Cardiac fibroblast (primary cell): ENCODE measurements around the gene CHRD.

Experiments used
- DNase-seq, 2 donors: peaks; one replicate each; pipeline versions ENCODE4 v3.0.0 to v3.0.0-alpha.2; 2010; ENCODE audit warnings: low read depth in 2 of 2
- H3K4me3 ChIP-seq, 2 donors: replicated peaks in 1 of 2; 1 replicate in 1 of 2; 2 replicates in 1 of 2; pipeline ENCODE4 v1.5.1; 2011; ENCODE audit warnings: low read depth in 2 of 2, low read length in 2 of 2, mild to moderate bottlenecking in 2 of 2, moderate library complexity in 1 of 2
- TF ChIP-seq, protein P1 (sequence below): IDR thresholded peaks from one replicate; pipeline ENCODE4 v1.5.1; 2011; ENCODE audit warnings: low read depth, mild to moderate bottlenecking, low read length, inconsistent platforms

The CHRD gene

DNA sequence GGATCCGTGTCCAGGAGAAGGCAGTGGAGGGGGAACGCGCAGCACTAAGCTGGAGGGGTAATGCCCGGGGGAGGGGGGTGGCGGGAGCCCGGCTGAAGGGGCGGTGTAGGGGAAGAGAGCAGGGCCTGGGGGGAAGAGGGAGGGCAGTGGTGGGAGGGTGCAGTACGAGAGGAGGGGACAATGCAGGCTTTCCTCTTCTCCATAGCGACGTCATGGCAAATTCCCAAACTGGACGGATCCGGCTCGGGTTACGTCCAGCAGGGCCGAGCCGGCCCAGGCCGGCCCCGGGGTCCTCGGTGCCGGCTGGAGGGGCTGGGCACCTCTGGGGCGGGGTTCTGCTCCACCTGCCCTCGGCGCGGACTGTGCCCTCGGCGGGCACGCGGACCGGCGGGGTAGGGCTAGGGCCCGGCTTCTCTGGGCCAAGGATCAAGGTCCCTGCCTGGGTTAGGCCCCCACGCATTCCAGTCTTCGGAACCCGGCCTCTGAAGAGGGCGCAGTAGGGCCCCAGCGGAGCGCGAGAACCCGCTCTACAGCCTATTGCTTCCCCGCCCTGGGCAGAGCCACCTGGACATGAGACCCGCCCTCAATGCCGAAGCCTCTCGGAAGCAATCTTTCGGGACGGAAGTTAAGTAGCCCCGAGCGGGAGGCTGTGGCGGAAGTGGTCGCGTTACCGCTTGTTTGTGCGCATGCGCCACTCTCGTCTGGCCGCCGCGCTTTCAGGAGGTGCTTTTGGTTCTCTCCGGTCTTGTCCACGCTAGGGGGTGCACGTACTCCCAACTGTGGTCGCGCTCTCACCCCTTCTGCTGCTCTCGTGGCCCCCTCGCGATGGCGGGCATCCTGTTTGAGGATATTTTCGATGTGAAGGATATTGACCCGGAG is 16.9 kb upstream of the CHRD start:
- TF ChIP-seq, protein P1, sequence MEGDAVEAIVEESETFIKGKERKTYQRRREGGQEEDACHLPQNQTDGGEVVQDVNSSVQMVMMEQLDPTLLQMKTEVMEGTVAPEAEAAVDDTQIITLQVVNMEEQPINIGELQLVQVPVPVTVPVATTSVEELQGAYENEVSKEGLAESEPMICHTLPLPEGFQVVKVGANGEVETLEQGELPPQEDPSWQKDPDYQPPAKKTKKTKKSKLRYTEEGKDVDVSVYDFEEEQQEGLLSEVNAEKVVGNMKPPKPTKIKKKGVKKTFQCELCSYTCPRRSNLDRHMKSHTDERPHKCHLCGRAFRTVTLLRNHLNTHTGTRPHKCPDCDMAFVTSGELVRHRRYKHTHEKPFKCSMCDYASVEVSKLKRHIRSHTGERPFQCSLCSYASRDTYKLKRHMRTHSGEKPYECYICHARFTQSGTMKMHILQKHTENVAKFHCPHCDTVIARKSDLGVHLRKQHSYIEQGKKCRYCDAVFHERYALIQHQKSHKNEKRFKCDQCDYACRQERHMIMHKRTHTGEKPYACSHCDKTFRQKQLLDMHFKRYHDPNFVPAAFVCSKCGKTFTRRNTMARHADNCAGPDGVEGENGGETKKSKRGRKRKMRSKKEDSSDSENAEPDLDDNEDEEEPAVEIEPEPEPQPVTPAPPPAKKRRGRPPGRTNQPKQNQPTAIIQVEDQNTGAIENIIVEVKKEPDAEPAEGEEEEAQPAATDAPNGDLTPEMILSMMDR, result peak; percentile 68
- DNase-seq, result peak; percentile 98
- H3K4me3 ChIP-seq, result peak overlapping the region; percentile 81 to 83

DNA sequence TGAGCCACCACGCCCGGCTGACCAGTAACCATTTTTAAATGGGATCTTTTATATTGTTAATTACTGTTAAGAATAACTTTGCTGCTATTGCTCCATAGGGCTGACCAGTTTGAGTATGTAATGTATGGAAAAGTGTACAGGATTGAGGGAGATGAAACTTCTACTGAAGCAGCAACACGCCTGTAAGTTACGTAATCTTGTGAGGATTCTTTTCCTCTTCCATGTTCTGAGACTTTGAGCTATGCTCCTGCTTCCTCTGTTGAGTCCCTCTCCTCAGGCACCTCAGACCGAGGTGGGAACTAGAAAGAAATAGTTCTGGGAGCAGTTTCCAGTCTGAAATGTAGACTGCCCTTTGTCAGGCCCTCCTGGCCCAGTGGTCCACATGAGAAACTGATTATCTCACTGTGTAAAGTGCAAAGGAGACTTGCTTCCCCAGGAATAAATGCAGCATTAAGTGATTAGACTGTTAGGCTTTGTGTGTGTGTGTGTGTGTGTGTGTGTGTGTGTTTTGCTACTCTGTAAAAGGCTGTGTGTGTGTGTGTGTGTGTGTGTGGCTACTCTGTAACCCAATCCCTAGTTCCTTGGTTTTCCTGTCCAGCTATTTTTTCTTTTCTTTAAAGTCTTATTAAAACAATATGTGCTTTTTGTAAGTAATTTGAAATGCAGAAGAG is 13.1 kb upstream of the CHRD start:
- peak in 1 of 2 donors; percentile 68 for DNase-seq
- TF ChIP-seq, protein P1, result no peak

DNA sequence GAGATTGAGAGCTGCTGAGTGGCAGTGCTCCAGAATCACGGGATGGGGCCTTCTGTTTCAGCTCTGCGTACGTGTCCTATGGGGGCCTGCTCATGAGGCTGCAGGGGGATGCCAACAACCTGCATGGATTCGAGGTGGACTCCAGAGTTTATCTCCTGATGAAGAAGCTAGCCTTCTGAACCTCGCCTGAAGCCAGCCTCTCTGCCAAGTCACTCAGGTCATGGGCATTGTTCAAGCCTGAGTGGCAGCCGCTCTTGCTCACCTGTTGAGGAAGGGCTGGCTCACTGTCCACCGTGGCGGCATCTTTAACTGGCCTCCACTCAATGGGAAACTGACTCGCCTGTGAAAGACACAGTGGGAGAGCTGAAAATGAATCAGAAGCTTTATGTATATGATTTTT is 11.7 kb upstream of the CHRD start:
- TF ChIP-seq, protein P1, result no peak
- DNase-seq, result no peak

More for the DNA sequence above, 13.1 kb upstream of the CHRD start:
- H3K4me3 ChIP-seq, result no peak overlapping the region

DNA sequence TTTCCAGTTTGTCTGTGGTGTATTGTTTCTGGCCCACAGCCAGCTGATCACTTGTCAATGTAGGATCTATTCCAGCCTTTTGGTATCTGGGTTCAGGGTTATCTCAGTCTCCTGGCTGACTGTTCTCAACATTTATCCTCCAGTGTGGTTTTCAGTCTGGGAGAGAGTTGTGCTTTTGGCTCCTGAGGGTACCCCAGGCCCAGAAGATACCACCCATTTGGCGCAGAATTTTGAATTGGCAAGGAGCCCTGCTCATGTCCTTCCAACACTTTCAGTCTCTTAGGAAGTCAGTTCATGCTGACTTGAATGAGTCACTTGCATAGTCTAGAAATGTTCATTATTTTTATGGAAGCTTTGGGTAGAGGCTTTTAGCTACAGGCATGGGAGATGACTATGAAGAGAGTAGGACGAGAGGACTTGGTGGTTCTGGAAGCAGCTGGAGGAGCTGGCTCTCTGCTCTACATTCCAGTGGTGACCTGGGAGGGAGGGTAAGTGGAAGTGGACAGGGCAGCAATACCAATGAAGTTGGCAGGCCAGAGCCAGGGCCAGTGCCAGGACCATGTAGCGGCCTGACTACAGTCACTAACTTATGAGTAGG is 11.2 kb upstream of the CHRD start:
- peak; percentile 72 to 81 for DNase-seq
- TF ChIP-seq, protein P1, result no peak
- no peak overlapping the region for H3K4me3 ChIP-seq

More for the DNA sequence above, 11.7 kb upstream of the CHRD start:
- no peak overlapping the region for H3K4me3 ChIP-seq

DNA sequence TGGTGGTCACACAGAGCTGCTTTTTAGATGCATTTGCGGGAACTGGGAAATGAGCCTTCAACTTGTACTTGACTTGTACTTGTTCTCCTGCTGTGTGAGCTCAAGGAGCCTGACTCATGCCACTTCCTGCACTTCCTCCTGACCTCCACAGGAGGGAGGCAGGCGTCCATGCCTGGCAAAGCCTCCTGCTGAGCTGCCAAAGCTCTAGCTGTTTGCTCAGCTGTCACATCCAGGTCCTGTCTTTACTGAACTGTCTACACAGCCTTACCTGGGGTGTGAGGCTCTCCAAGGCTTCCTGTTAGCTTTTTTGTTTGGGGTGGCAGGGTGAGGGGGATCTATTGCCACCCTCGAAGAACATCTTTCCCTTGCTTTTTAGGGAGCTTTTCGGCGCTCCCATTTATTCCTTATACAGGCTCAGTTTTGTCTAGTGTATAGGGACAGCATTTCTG is 8.3 kb upstream of the CHRD start:
- peak; percentile 91 to 93 for DNase-seq
- no peak overlapping the region for H3K4me3 ChIP-seq

DNA sequence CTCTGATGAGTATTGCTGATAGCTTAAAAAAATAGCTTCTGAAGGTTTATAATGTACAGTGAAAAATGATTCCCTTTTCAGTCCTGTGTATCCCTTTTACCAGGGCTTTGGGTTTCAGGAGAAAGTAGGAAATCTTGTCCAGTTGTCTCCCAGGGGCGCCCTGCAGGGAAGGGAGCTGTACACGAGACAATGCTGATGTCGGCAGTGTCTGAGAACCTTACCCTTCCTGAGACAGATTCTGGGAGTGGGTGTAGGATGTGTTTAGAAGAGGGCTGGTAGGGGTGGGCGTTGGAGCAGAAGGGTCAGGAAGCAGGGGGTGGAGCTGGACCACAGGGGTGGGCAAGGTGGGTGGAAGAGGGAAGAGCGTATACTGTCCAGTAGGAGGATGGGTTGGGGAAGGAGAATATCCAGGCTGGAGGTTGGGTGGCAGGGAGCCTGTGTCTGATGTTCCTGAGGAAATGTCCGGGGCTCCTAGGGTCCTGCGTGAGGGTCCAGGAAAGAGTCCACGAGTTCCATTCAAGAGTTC is 7.5 kb upstream of the CHRD start:
- DNase-seq, result no peak

More for the DNA sequence above, 8.3 kb upstream of the CHRD start:
- TF ChIP-seq, protein P1, result peak; percentile 100

More for the DNA sequence above, 7.5 kb upstream of the CHRD start:
- TF ChIP-seq, protein P1, result no peak
- H3K4me3 ChIP-seq, result no peak overlapping the region
